DND-41 (cell line): ENCODE results near the gene IER5.

Experiments
- EZH2 ChIP-seq: IDR thresholded peaks from 3 replicates; pipeline ENCODE4 v1.6.1; 2012; ENCODE audit warnings: borderline replicate concordance, low read depth, mild to moderate bottlenecking, moderate library complexity, low read length, inconsistent platforms; ENCODE audit not compliant: severe bottlenecking
- TF ChIP-seq, protein P1 (sequence below): IDR thresholded peaks from 2 replicates; pipeline ENCODE4 v1.5.1; 2012; ENCODE audit warnings: borderline replicate concordance, low read length, moderate library complexity, mild to moderate bottlenecking; ENCODE audit not compliant: poor library complexity, severe bottlenecking; ENCODE audit errors: extremely low read depth

DNA sequence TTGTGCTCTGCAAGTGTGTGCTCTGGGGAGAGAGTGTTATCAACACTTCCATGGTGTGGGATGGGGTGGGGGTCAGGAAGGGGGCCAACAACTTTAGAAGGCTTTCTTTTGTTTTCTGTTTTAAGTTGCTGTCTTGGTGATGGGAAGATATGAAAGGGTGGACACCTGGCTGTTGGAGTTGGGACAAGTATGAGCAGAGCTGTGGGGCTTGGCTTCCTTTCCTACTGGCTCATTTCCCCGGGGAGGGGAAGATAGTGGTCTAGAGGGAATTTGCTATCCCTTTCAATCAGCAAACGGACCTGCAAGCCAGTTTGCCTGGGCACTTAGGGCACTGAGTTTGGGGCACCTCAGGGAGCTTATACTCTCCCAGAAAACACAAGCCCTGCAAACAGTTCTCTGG is 19.2 kb downstream of the IER5 start:
- TF ChIP-seq, protein P1, sequence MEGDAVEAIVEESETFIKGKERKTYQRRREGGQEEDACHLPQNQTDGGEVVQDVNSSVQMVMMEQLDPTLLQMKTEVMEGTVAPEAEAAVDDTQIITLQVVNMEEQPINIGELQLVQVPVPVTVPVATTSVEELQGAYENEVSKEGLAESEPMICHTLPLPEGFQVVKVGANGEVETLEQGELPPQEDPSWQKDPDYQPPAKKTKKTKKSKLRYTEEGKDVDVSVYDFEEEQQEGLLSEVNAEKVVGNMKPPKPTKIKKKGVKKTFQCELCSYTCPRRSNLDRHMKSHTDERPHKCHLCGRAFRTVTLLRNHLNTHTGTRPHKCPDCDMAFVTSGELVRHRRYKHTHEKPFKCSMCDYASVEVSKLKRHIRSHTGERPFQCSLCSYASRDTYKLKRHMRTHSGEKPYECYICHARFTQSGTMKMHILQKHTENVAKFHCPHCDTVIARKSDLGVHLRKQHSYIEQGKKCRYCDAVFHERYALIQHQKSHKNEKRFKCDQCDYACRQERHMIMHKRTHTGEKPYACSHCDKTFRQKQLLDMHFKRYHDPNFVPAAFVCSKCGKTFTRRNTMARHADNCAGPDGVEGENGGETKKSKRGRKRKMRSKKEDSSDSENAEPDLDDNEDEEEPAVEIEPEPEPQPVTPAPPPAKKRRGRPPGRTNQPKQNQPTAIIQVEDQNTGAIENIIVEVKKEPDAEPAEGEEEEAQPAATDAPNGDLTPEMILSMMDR, result no peak
- no peak for TF ChIP-seq EZH2
